ENCODE results near the gene NACA. TPM values are rescaled to one million over a fixed set of nuclear protein-coding genes. Genes with fewer than 3 reads are reported as not detected.
A peak's percentile ranks its signal among the peaks of the same experiment; 100 is the strongest.
"Not testable (repeated sequence)": the region's sequence is repeated elsewhere in the genome, so short reads cannot be mapped to it uniquely, and the experiment has no call there.

The NACA gene
- total RNA-seq, 1 donor from 2014 or later = 1,104 TPM

- peaks cover 39% of the 10 kb centered on the region for H3K36me3 Mint-ChIP-seq (ENCODE audit: low read depth)
- no peak overlapping the region for H3K4me3 Mint-ChIP-seq
- H3K9me3 Mint-ChIP-seq = no peaks in the 10 kb centered on the region
- H3K27me3 Mint-ChIP-seq = no peaks in the 10 kb centered on the region
- intact Hi-C loops (cut with micrococcal nuclease) = no loop called here
- H3K27ac Mint-ChIP-seq = no peak overlapping the region
- ChIA-PET POLR2A (interaction anchor here (0.7 to 1.9 kb wide), 7 partner anchors 9 to 51 kb away, joined by 4 to 9 read pairs (median 6); partner anchors contain the start of genes NACA and PTGES3), CTCF (no interaction called here)
- peak; percentile 9 for DNase-seq
- no peak for ATAC-seq (ENCODE audit: low read depth)
- H3K4me1 Mint-ChIP-seq = no peaks in the 10 kb centered on the region
- TF ChIP-seq, protein P1, sequence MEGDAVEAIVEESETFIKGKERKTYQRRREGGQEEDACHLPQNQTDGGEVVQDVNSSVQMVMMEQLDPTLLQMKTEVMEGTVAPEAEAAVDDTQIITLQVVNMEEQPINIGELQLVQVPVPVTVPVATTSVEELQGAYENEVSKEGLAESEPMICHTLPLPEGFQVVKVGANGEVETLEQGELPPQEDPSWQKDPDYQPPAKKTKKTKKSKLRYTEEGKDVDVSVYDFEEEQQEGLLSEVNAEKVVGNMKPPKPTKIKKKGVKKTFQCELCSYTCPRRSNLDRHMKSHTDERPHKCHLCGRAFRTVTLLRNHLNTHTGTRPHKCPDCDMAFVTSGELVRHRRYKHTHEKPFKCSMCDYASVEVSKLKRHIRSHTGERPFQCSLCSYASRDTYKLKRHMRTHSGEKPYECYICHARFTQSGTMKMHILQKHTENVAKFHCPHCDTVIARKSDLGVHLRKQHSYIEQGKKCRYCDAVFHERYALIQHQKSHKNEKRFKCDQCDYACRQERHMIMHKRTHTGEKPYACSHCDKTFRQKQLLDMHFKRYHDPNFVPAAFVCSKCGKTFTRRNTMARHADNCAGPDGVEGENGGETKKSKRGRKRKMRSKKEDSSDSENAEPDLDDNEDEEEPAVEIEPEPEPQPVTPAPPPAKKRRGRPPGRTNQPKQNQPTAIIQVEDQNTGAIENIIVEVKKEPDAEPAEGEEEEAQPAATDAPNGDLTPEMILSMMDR (IDR thresholded peaks at IDR 0.05) = no peak
These were observed 15.2 kb downstream of the NACA start for GRCh38 chr12:56709759-56710376.

DNA sequence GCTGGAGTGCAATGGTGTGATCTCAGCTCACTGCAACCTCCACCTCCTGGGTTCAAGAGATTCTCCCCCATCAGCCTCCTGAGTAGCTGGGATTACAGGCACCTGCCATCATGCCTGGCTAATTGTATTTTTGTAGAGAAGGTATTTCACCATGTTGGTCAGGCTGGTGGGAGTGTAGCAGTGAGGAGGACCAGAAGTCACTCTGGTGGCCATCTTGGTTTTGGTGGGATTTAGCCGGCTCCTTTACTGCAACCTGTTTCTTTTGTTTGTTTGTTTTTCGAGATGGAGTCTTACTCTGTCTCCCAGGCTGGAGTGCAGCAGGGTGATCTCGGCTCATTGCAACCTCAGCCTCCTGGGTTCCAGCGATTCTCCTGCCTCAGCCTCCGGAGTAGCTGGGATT, 20.6 kb downstream of the NACA start:
- DNase-seq; H3K36me3 Mint-ChIP-seq (ENCODE audit: low read depth); CTCF ChIA-PET; ATAC-seq (ENCODE audit: low read depth); H3K27me3 Mint-ChIP-seq; H3K9me3 Mint-ChIP-seq; H3K4me3 Mint-ChIP-seq; H3K27ac Mint-ChIP-seq; intact Hi-C loops (cut with micrococcal nuclease); H3K4me1 Mint-ChIP-seq: not testable (repeated sequence)
- POLR2A ChIA-PET = interaction anchor here (1.0 to 1.7 kb wide), 2 partner anchors 12 to 68 kb away, joined by 5 to 6 read pairs; no protein-coding TSS in a partner anchor

GRCh38 chr12:56699020-56699661, 26.0 kb downstream of the NACA start:
- Mint-ChIP-seq H3K36me3 (ENCODE audit: low read depth) (no peaks in the 10 kb centered on the region), H3K27ac (no peak overlapping the region), H3K4me1 (peaks cover 5% of the 10 kb centered on the region), H3K9me3 (no peaks in the 10 kb centered on the region), H3K27me3 (peaks cover 2% of the 10 kb centered on the region), H3K4me3 (no peak overlapping the region)
- ATAC-seq (ENCODE audit: low read depth) (no peak), DNase-seq (no peak)
- TF ChIP-seq, protein P1 (IDR thresholded peaks at IDR 0.05) = no peak
- POLR2A ChIA-PET = interaction anchor here (0.6 to 1.7 kb wide), 4 partner anchors 11 to 43 kb away, joined by 3 to 8 read pairs (median 4); partner anchors contain the start of genes NACA and PTGES3
- CTCF ChIA-PET = no interaction called here
- intact Hi-C loops (cut with micrococcal nuclease) = no loop called here

DNA sequence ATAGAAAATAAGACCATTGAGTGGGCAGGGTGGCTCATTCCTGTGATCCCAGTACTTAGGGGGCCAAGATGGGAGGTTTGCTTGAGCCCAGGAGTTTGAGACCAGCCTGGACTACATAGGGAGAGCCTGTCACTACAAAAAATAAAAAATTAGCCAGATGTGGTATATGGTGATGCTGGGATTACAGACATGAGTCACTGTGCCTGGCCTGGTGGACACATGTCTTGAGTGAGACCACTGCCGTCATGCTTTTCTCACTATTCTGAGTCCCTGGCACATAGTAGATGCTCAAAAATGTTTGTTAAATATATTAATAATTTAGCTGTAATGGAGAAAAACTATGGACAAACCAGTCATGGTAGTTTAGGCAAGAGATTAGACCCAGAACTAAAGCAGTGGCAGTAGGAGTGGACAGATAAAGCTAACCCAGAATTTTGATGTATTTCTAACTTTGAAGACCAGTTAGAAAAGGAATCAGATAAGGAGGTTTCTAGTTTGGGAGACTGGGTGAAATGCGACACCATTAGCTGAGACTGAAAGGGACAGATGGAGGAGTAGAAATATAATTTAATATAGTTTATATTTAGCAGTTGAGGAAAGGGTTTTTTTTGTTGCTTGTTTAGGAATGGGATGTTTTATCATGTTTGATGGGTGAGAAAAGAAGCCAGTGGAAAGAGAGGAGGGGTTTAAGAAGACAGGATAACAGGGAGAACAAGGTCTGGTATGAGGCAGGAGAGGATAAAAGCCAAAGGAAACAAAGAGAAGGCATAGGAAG, 29.6 kb downstream of the NACA start:
- DNase-seq (no peak), ATAC-seq (ENCODE audit: low read depth) (no peak)
- Mint-ChIP-seq H3K27me3 (no peaks in the 10 kb centered on the region), H3K9me3 (no peaks in the 10 kb centered on the region), H3K4me3 (no peak overlapping the region), H3K36me3 (ENCODE audit: low read depth) (no peaks in the 10 kb centered on the region), H3K4me1 (peaks cover under 1% of the 10 kb centered on the region), H3K27ac (no peak overlapping the region)
- TF ChIP-seq, protein P1 (IDR thresholded peaks at IDR 0.05) = no peak
- ChIA-PET CTCF (no interaction called here), POLR2A (no interaction called here)
- intact Hi-C loops (cut with micrococcal nuclease) = no loop called here

GRCh38 chr12:56694161-56694560, 30.9 kb downstream of the NACA start:
- no peaks in the 10 kb centered on the region for H3K36me3 Mint-ChIP-seq (ENCODE audit: low read depth)
- H3K4me1 Mint-ChIP-seq = no peaks in the 10 kb centered on the region
- DNase-seq = no peak
- H3K4me3 Mint-ChIP-seq = no peak overlapping the region
- CTCF ChIA-PET = no interaction called here
- POLR2A ChIA-PET = interaction anchor here (0.8 kb wide), 1 partner anchor 361 kb away, joined by 8 read pairs; no protein-coding TSS in a partner anchor
- intact Hi-C loops (cut with micrococcal nuclease) = no loop called here
- H3K9me3 Mint-ChIP-seq = no peaks in the 10 kb centered on the region
- no peak for ATAC-seq (ENCODE audit: low read depth)
- H3K27me3 Mint-ChIP-seq = no peaks in the 10 kb centered on the region
- TF ChIP-seq, protein P1 (IDR thresholded peaks at IDR 0.05) = no peak
- no peak overlapping the region for H3K27ac Mint-ChIP-seq
